ENCODE measurements around the gene ATG13. TPM values are rescaled to one million over a fixed set of nuclear protein-coding genes. Genes with fewer than 3 reads are reported as not detected.
A peak's percentile ranks its signal among the peaks of the same experiment; 100 is the strongest.
"Not testable (repeated sequence)": the region's sequence is repeated elsewhere in the genome, so short reads cannot be mapped to it uniquely, and the experiment has no call there.

ATG13 gene
- 36.4 TPM for polyA plus RNA-seq (ENCODE audit: insufficient read length)

- peak; percentile 71 for DNase-seq (ENCODE audit: low read depth)
Observed at GRCh38 chr11:46617134-46617971, at the start of gene ATG13, which contains the start of gene HARBI1. TSS of gene ATG13 (plus strand) at chr11:46617553. CDS start at chr11:46644292, 26,739 bp downstream. TSS of gene HARBI1 (minus strand) at chr11:46617227. CDS start at chr11:46616237, 990 bp downstream.

- DNase-seq (ENCODE audit: low read depth): no peak
Observed at GRCh38 chr11:46570790-46571398, 46.5 kb upstream of the ATG13 start.

GRCh38 chr11:46574656-46575055 lies 42.7 kb upstream of the ATG13 start:
- no peak for DNase-seq (ENCODE audit: low read depth)

- no peak for DNase-seq (ENCODE audit: low read depth)
Observed at GRCh38 chr11:46577058-46577457, 40.3 kb upstream of the ATG13 start.

GRCh38 chr11:46582588-46582987 lies 34.8 kb upstream of the ATG13 start:
- no peak for DNase-seq (ENCODE audit: low read depth)

GRCh38 chr11:46583513-46583912 lies 33.8 kb upstream of the ATG13 start:
- DNase-seq (ENCODE audit: low read depth): not testable (repeated sequence)

GRCh38 chr11:46588131-46588530 lies 29.2 kb upstream of the ATG13 start:
- no peak for DNase-seq (ENCODE audit: low read depth)

GRCh38 chr11:46588915-46589314 lies 28.4 kb upstream of the ATG13 start:
- DNase-seq (ENCODE audit: low read depth): no peak

GRCh38 chr11:46590740-46591605 lies 26.4 kb upstream of the ATG13 start:
- no peak for DNase-seq (ENCODE audit: low read depth)

GRCh38 chr11:46593550-46594373 lies 23.6 kb upstream of the ATG13 start, which contains the start of gene AMBRA1:
TSS of gene AMBRA1 (minus strand) at chr11:46594023. CDS start at chr11:46548380, 45,643 bp downstream.
- peak; percentile 78 for DNase-seq (ENCODE audit: low read depth)

GRCh38 chr11:46594374-46594700 lies 23.0 kb upstream of the ATG13 start:
- DNase-seq (ENCODE audit: low read depth): no peak

GRCh38 chr11:46594785-46595184 lies 22.6 kb upstream of the ATG13 start:
- no peak for DNase-seq (ENCODE audit: low read depth)

GRCh38 chr11:46597155-46597554 lies 20.2 kb upstream of the ATG13 start:
- DNase-seq (ENCODE audit: low read depth): no peak

- DNase-seq (ENCODE audit: low read depth): no peak
Observed at GRCh38 chr11:46597609-46598219, 19.6 kb upstream of the ATG13 start.

- DNase-seq (ENCODE audit: low read depth): no peak
Observed at GRCh38 chr11:46599340-46600193, 17.8 kb upstream of the ATG13 start.

GRCh38 chr11:46600194-46600960 lies 17.0 kb upstream of the ATG13 start:
- no peak for DNase-seq (ENCODE audit: low read depth)

GRCh38 chr11:46601129-46601528 lies 16.2 kb upstream of the ATG13 start:
- no peak for DNase-seq (ENCODE audit: low read depth)

GRCh38 chr11:46603704-46604308 lies 13.5 kb upstream of the ATG13 start:
- DNase-seq (ENCODE audit: low read depth): no peak

- DNase-seq (ENCODE audit: low read depth): no peak
Observed at GRCh38 chr11:46604796-46605195, 12.6 kb upstream of the ATG13 start.

All from forelimb muscle (tissue), 1 donor.